WERI-Rb-1 (cell line): Measurements from ENCODE around the gene TP53TG5.

Experiments used
- DNase-seq: peaks from one replicate; pipeline ENCODE4 v3.0.0-alpha.2; 2020
- H3K27ac ChIP-seq: fragments of 250-450 bp; sonication (Bioruptor Pico); 2 replicates; pipeline ENCODE4 v1.5.1; 2020; ENCODE audit warnings: mild to moderate bottlenecking, moderate library complexity
- H3K27me3 ChIP-seq: fragments of 250-450 bp; sonication (Bioruptor Pico); 2 replicates; pipeline ENCODE4 v1.5.1; 2021; ENCODE audit warnings: mild to moderate bottlenecking, low read depth, moderate library complexity; ENCODE audit not compliant: insufficient read depth, severe bottlenecking
- H3K36me3 ChIP-seq: fragments of 250-450 bp; sonication (Bioruptor Pico); 2 replicates; pipeline ENCODE4 v1.5.1; 2020; ENCODE audit warnings: mild to moderate bottlenecking, moderate library complexity
- H3K4me3 ChIP-seq: 2 replicates; pipeline ENCODE4 v1.5.1; 2011; ENCODE audit warnings: low read depth, mild to moderate bottlenecking, control low read depth, low read length
- H3K9me3 ChIP-seq: fragments of 250-450 bp; sonication (Bioruptor Pico); 2 replicates; pipeline ENCODE4 v1.5.1; 2021; ENCODE audit warnings: mild to moderate bottlenecking, moderate library complexity; ENCODE audit not compliant: severe bottlenecking
- CTCF ChIP-seq: IDR thresholded peaks from 2 replicates; pipeline ENCODE4 v1.5.1; 2011; ENCODE audit warnings: low read depth, mild to moderate bottlenecking, control low read depth, inconsistent platforms, low read length

Gene TP53TG5

GRCh38 chr20:45378191-45378590, at the start of gene TP53TG5:
TSS of gene TP53TG5 (minus strand) at chr20:45378325. CDS start at chr20:45378236, 89 bp downstream.
- H3K27me3 ChIP-seq = no peaks in the 10 kb centered on the region
- no peaks in the 10 kb centered on the region for H3K9me3 ChIP-seq
- peak; percentile 22 for DNase-seq
- H3K27ac ChIP-seq = peak within 1 kb of the TSS; percentile 64
- TF ChIP-seq CTCF = no peak
- no peak within 1 kb of the TSS for H3K4me3 ChIP-seq
- peaks cover 6% of the 10 kb centered on the region for H3K36me3 ChIP-seq

GRCh38 chr20:45427236-45428149, 49.4 kb upstream of the TP53TG5 start:
- peak; percentile 38 for TF ChIP-seq CTCF
- Histone ChIP-seq H3K36me3 (peaks cover 16% of the 10 kb centered on the region), H3K27me3 (no peaks in the 10 kb centered on the region), H3K9me3 (no peaks in the 10 kb centered on the region), H3K4me3 (no peak overlapping the region), H3K27ac (no peak overlapping the region)
- peak; percentile 48 for DNase-seq

- no peaks in the 10 kb centered on the region for H3K9me3 ChIP-seq
- no peak for TF ChIP-seq CTCF
- H3K27me3 ChIP-seq = no peaks in the 10 kb centered on the region
- DNase-seq = peak; percentile 16
- no peak overlapping the region for H3K4me3 ChIP-seq
- peaks cover 22% of the 10 kb centered on the region for H3K36me3 ChIP-seq
- no peak overlapping the region for H3K27ac ChIP-seq
Observed at GRCh38 chr20:45426320-45427016, 48.3 kb upstream of the TP53TG5 start.

GRCh38 chr20:45425561-45425960, 47.4 kb upstream of the TP53TG5 start:
- Histone ChIP-seq H3K27me3 (no peaks in the 10 kb centered on the region), H3K9me3 (no peaks in the 10 kb centered on the region), H3K4me3 (no peak overlapping the region), H3K36me3 (peaks cover 31% of the 10 kb centered on the region), H3K27ac (no peak overlapping the region)
- DNase-seq = no peak
- TF ChIP-seq CTCF = no peak

GRCh38 chr20:45423700-45424099, 45.6 kb upstream of the TP53TG5 start:
- Histone ChIP-seq H3K9me3 (no peaks in the 10 kb centered on the region), H3K27me3 (no peaks in the 10 kb centered on the region), H3K4me3 (no peak overlapping the region), H3K27ac (no peak overlapping the region), H3K36me3 (peaks cover 45% of the 10 kb centered on the region)
- no peak for DNase-seq
- TF ChIP-seq CTCF = no peak
